Measurements from ENCODE around the gene CCSER2.
"Not testable (repeated sequence)": the region's sequence is repeated elsewhere in the genome, so short reads cannot be mapped to it uniquely, and the experiment has no call there.

The CCSER2 gene

GRCh38 chr10:84328418-84329195 lies at the start of gene CCSER2:
Gene CCSER2, plus strand, starts transcription at chr10:84328589. Its CDS starts 42,464 bp downstream, at chr10:84371053.
- Histone ChIP-seq H3K27me3 (replicated peaks) (no peaks in the 10 kb centered on the region), H3K27ac (peak within 1 kb of the TSS; percentile 86), H3K4me3 (ENCODE audit: low read depth, low read length) (peak within 1 kb of the TSS; percentile 76), H3K36me3 (replicated peaks) (no peaks in the 10 kb centered on the region)
- no peak for TF ChIP-seq CTCF (IDR thresholded peaks at IDR 0.05; ENCODE audit: low read depth, low read length, missing control alignments)
- no peak for DNase-seq
- in situ Hi-C loops (cut with HindIII; ENCODE audit: low pct_ligation_motif_present, low sequenced_read_pairs), result no loop called here

- H3K27me3 ChIP-seq (replicated peaks); H3K4me3 ChIP-seq (ENCODE audit: low read depth, low read length); in situ Hi-C loops (cut with HindIII; ENCODE audit: low pct_ligation_motif_present, low sequenced_read_pairs); DNase-seq; H3K27ac ChIP-seq; H3K36me3 ChIP-seq (replicated peaks): not testable (repeated sequence)
These were observed 48.4 kb upstream of the CCSER2 start for GRCh38 chr10:84279876-84280475.

GRCh38 chr10:84286695-84287094 lies 41.7 kb upstream of the CCSER2 start:
- H3K27me3 ChIP-seq (replicated peaks), result no peaks in the 10 kb centered on the region
- H3K36me3 ChIP-seq (replicated peaks), result no peaks in the 10 kb centered on the region
- in situ Hi-C loops (cut with HindIII; ENCODE audit: low pct_ligation_motif_present, low sequenced_read_pairs), result no loop called here
- H3K27ac ChIP-seq, result no peak overlapping the region
- no peak for TF ChIP-seq CTCF (IDR thresholded peaks at IDR 0.05; ENCODE audit: low read depth, low read length, missing control alignments)
- H3K4me3 ChIP-seq (ENCODE audit: low read depth, low read length), result no peak overlapping the region
- DNase-seq, result no peak

- TF ChIP-seq CTCF (IDR thresholded peaks at IDR 0.05; ENCODE audit: low read depth, low read length, missing control alignments), result no peak
- DNase-seq, result no peak
- Histone ChIP-seq H3K27me3 (replicated peaks) (no peaks in the 10 kb centered on the region), H3K27ac (no peak overlapping the region), H3K4me3 (ENCODE audit: low read depth, low read length) (no peak overlapping the region), H3K36me3 (replicated peaks) (no peaks in the 10 kb centered on the region)
- in situ Hi-C loops (cut with HindIII; ENCODE audit: low pct_ligation_motif_present, low sequenced_read_pairs), result no loop called here
These were observed 40.2 kb upstream of the CCSER2 start for GRCh38 chr10:84288151-84288550.

- no peak overlapping the region for H3K4me3 ChIP-seq (ENCODE audit: low read depth, low read length)
- H3K36me3 ChIP-seq (replicated peaks), result no peaks in the 10 kb centered on the region
- H3K27ac ChIP-seq, result no peak overlapping the region
- no peak for DNase-seq
- no peak for TF ChIP-seq CTCF (IDR thresholded peaks at IDR 0.05; ENCODE audit: low read depth, low read length, missing control alignments)
- H3K27me3 ChIP-seq (replicated peaks), result no peaks in the 10 kb centered on the region
- in situ Hi-C loops (cut with HindIII; ENCODE audit: low pct_ligation_motif_present, low sequenced_read_pairs), result no loop called here
These were observed 38.7 kb upstream of the CCSER2 start for GRCh38 chr10:84289521-84290200.

- H3K27ac ChIP-seq, result no peak overlapping the region
- no peaks in the 10 kb centered on the region for H3K36me3 ChIP-seq (replicated peaks)
- no peak for TF ChIP-seq CTCF (IDR thresholded peaks at IDR 0.05; ENCODE audit: low read depth, low read length, missing control alignments)
- no peaks in the 10 kb centered on the region for H3K27me3 ChIP-seq (replicated peaks)
- in situ Hi-C loops (cut with HindIII; ENCODE audit: low pct_ligation_motif_present, low sequenced_read_pairs), result no loop called here
- no peak overlapping the region for H3K4me3 ChIP-seq (ENCODE audit: low read depth, low read length)
- DNase-seq, result no peak
These were observed 38.2 kb upstream of the CCSER2 start for GRCh38 chr10:84290235-84290634.

Measured in brain microvascular endothelial cell (primary cell).